Endothelial cell of umbilical vein (primary cell): Measurements from ENCODE around the gene RAB31.
"Not testable (repeated sequence)": the region's sequence is repeated elsewhere in the genome, so short reads cannot be mapped to it uniquely, and the experiment has no call there.

Experiments
- EZH2 ChIP-seq: IDR thresholded peaks from 2 replicates; pipeline ENCODE4 v1.6.1; 2012; ENCODE audit warnings: borderline replicate concordance, low read depth, mild to moderate bottlenecking, moderate library complexity, low read length, inconsistent platforms; ENCODE audit not compliant: severe bottlenecking
- JUN ChIP-seq: IDR thresholded peaks from 2 replicates; pipeline ENCODE4 v1.6.1; 2011; ENCODE audit warnings: borderline replicate concordance, low read depth; ENCODE audit not compliant: insufficient read length, insufficient read depth
- POLR2A ChIP-seq: IDR thresholded peaks from 2 replicates; pipeline ENCODE4 v1.6.1; 2012; ENCODE audit warnings: low read depth, mild to moderate bottlenecking, control low read depth, low read length
- POLR2AphosphoS5 ChIP-seq: IDR thresholded peaks from 2 replicates; pipeline ENCODE4 v1.6.1; 2012; ENCODE audit warnings: low read depth, mild to moderate bottlenecking, control low read depth, low read length, moderate library complexity; ENCODE audit not compliant: insufficient read depth
- TF ChIP-seq, protein P1 (sequence below), 2 donors: IDR thresholded peaks; 1 replicate in 1 of 2; 2 replicates in 1 of 2; pipeline ENCODE4 v1.5.1; 2011; ENCODE audit warnings: low read length in 2 of 2, mild to moderate bottlenecking in 2 of 2, moderate library complexity in 2 of 2, control low read depth in 1 of 2, inconsistent platforms in 1 of 2, low read depth in 1 of 2; ENCODE audit not compliant: insufficient read depth in 1 of 2; ENCODE audit errors: extremely low read depth in 1 of 2
- TF ChIP-seq, protein P2 (sequence below): IDR thresholded peaks from 2 replicates; pipeline ENCODE4 v1.6.1; 2011; ENCODE audit not compliant: insufficient read depth, insufficient read length

DNA sequence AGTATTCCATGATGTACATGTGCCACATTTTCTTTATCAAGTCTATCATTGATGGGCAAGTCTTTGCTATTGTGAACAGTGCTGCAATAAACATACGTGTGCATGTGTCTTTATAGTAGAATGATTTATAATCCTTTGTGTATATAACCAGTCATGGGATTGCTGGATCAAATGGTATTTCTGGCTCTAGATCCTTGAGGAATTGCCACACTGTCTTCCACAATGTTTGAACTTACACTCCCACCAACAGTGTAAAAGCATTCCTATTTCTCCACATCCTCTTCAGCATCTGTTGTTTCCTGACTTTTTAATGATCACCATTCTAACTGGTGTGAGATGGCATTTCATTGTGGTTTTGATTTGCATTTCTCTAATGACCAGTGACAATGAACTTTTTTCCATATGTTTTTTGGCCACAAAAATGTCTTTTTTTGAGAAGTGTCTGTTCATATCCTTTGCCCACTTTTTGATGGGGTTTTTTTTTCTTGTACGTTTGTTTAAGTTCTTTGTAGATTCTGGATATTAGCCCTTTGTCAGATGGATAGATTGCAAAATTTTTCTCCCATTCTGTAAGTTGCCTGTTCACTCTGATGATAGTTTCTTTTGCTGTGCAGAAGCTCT lies 60.1 kb downstream of the RAB31 start:
- TF ChIP-seq, protein P1, sequence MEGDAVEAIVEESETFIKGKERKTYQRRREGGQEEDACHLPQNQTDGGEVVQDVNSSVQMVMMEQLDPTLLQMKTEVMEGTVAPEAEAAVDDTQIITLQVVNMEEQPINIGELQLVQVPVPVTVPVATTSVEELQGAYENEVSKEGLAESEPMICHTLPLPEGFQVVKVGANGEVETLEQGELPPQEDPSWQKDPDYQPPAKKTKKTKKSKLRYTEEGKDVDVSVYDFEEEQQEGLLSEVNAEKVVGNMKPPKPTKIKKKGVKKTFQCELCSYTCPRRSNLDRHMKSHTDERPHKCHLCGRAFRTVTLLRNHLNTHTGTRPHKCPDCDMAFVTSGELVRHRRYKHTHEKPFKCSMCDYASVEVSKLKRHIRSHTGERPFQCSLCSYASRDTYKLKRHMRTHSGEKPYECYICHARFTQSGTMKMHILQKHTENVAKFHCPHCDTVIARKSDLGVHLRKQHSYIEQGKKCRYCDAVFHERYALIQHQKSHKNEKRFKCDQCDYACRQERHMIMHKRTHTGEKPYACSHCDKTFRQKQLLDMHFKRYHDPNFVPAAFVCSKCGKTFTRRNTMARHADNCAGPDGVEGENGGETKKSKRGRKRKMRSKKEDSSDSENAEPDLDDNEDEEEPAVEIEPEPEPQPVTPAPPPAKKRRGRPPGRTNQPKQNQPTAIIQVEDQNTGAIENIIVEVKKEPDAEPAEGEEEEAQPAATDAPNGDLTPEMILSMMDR (IDR thresholded peaks at IDR 0.05; ENCODE audit: extremely low read depth in 1 of 2, insufficient read depth in 1 of 2, low read depth in 1 of 2, low read length in 2 of 2): not testable (repeated sequence)
- not testable (repeated sequence) for TF ChIP-seq POLR2AphosphoS5, POLR2A, JUN, EZH2
- TF ChIP-seq, protein P2, sequence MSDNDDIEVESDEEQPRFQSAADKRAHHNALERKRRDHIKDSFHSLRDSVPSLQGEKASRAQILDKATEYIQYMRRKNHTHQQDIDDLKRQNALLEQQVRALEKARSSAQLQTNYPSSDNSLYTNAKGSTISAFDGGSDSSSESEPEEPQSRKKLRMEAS: not testable (repeated sequence)
